Neural progenitor cell (in vitro differentiated cells): ENCODE measurements around the gene LYPD6B. TPM values are rescaled to one million over a fixed set of nuclear protein-coding genes. Genes with fewer than 3 reads are reported as not detected.

Source experiments
- DNase-seq: peaks from one replicate; pipeline ENCODE4 v3.0.0-alpha.2; 2016; ENCODE audit warnings: low spot score
- H2AFZ ChIP-seq: fragments of 200-600 bp; sonication (generic); replicated peaks from 2 replicates; pipeline ENCODE4 v1.6.1; 2016; ENCODE audit warnings: antibody characterized with exemption
- H3F3A ChIP-seq: fragments of 200-600 bp; sonication (generic); 2 replicates; pipeline ENCODE4 v1.6.1; 2016; ENCODE audit warnings: antibody characterized with exemption, low read depth
- H3K27ac ChIP-seq: fragments of 200-600 bp; sonication (generic); 2 replicates; pipeline ENCODE4 v1.5.1; 2016; ENCODE audit warnings: mild to moderate bottlenecking
- H3K27me3 ChIP-seq: fragments of 200-600 bp; sonication (generic); 2 replicates; pipeline ENCODE4 v1.6.1; 2016; ENCODE audit warnings: mild to moderate bottlenecking, moderate library complexity
- H3K36me3 ChIP-seq: fragments of 200-600 bp; sonication (generic); 2 replicates; pipeline ENCODE4 v1.5.1; 2016
- H3K4me1 ChIP-seq: fragments of 200-600 bp; sonication (generic); 2 replicates; pipeline ENCODE4 v1.6.1; 2016; ENCODE audit warnings: mixed run types
- H3K4me2 ChIP-seq: fragments of 200-600 bp; sonication (generic); 2 replicates; pipeline ENCODE4 v1.6.1; 2016
- H3K4me3 ChIP-seq: fragments of 200-600 bp; sonication (generic); 2 replicates; pipeline ENCODE4 v1.5.1; 2016
- H3K79me2 ChIP-seq: fragments of 200-600 bp; sonication (generic); 2 replicates; pipeline ENCODE4 v1.6.1; 2016; ENCODE audit warnings: low read depth
- H3K9ac ChIP-seq: fragments of 200-600 bp; sonication (generic); 2 replicates; pipeline ENCODE4 v1.6.1; 2016
- H3K9me3 ChIP-seq: fragments of 200-600 bp; sonication (generic); 2 replicates; pipeline ENCODE4 v1.5.1; 2016; ENCODE audit warnings: low read depth
- H4K20me1 ChIP-seq: fragments of 200-600 bp; sonication (generic); 2 replicates; pipeline ENCODE4 v1.6.1; 2016; ENCODE audit warnings: low read depth
- H3K27ac Mint-ChIP-seq: 3 replicates; pipeline ENCODE4 v1.8.0; 2021; ENCODE audit warnings: mixed read lengths
- H3K27me3 Mint-ChIP-seq: 2 replicates; pipeline ENCODE4 v1.8.0; 2022; ENCODE audit warnings: low read depth, mild to moderate bottlenecking, inconsistent platforms, moderate library complexity, mixed read lengths; ENCODE audit not compliant: insufficient read depth
- H3K36me3 Mint-ChIP-seq: 3 replicates; pipeline ENCODE4 v1.8.0; 2021; ENCODE audit warnings: mixed read lengths
- H3K4me1 Mint-ChIP-seq: 3 replicates; pipeline ENCODE4 v1.8.0; 2021; ENCODE audit warnings: mixed read lengths
- H3K4me3 Mint-ChIP-seq: 3 replicates; pipeline ENCODE4 v1.8.0; 2021; ENCODE audit warnings: mild to moderate bottlenecking, moderate library complexity, mixed read lengths
- H3K9me3 Mint-ChIP-seq: 3 replicates; pipeline ENCODE4 v1.8.0; 2020; ENCODE audit warnings: mixed read lengths
- EZH2 ChIP-seq: fragments of 200-600 bp; sonication (generic); IDR thresholded peaks from 2 replicates; pipeline ENCODE4 v1.6.1; 2017; ENCODE audit warnings: antibody characterized with exemption, mild to moderate bottlenecking, moderate library complexity
- EZH2phosphoT487 ChIP-seq: fragments of 200-600 bp; sonication (generic); IDR thresholded peaks from 2 replicates; pipeline ENCODE4 v1.6.1; 2017; ENCODE audit warnings: antibody characterized with exemption
- total RNA-seq: library from RNA; depleted of rRNA; stranded (reverse); fragments of >200 nt; gene quantifications from 2 replicates; pipeline ENCODE4 v1.2.3, GENCODE V29; 2015; ENCODE audit warnings: low replicate concordance
- TF ChIP-seq, protein P1 (sequence below): fragments of 200-600 bp; sonication (generic); IDR thresholded peaks from 2 replicates; pipeline ENCODE4 v1.5.1; 2017; ENCODE audit warnings: antibody characterized with exemption, mild to moderate bottlenecking

The LYPD6B gene
- total RNA-seq, 1 donor from 2014 or later: not detected

DNA sequence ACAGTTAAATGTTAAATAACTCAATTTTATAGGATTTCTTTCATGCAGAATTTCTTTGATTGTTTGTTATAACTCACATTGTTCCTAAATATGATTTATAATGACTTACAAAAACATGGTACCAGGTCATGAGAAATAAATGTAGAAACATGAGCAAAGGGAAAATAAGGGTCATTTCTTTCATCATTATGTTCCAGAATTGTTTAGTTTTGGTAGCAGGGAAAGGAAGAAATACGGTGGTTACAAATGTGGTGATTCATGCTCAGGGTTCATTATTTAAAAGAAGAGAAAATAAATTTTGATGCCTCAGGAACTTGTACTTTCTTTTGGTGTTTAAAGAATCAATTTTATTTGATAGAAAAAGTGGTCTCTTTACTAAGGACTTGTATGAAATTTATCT is 4.4 kb downstream of the LYPD6B start:
- no peak overlapping the region for H3K27ac Mint-ChIP-seq
- H3K27ac ChIP-seq: no peak overlapping the region
- DNase-seq: no peak
- no peaks in the 10 kb centered on the region for H3F3A ChIP-seq
- peaks cover 29% of the 10 kb centered on the region for H3K27me3 ChIP-seq
- H3K36me3 ChIP-seq: no peaks in the 10 kb centered on the region
- H3K4me1 ChIP-seq: no peaks in the 10 kb centered on the region
- no peak overlapping the region for H3K9ac ChIP-seq
- H3K9me3 Mint-ChIP-seq: peaks cover 12% of the 10 kb centered on the region
- peaks cover 2% of the 10 kb centered on the region for H3K36me3 Mint-ChIP-seq
- no peak overlapping the region for H3K4me3 Mint-ChIP-seq
- TF ChIP-seq EZH2: no peak
- no peak for TF ChIP-seq EZH2phosphoT487
- TF ChIP-seq, protein P1, sequence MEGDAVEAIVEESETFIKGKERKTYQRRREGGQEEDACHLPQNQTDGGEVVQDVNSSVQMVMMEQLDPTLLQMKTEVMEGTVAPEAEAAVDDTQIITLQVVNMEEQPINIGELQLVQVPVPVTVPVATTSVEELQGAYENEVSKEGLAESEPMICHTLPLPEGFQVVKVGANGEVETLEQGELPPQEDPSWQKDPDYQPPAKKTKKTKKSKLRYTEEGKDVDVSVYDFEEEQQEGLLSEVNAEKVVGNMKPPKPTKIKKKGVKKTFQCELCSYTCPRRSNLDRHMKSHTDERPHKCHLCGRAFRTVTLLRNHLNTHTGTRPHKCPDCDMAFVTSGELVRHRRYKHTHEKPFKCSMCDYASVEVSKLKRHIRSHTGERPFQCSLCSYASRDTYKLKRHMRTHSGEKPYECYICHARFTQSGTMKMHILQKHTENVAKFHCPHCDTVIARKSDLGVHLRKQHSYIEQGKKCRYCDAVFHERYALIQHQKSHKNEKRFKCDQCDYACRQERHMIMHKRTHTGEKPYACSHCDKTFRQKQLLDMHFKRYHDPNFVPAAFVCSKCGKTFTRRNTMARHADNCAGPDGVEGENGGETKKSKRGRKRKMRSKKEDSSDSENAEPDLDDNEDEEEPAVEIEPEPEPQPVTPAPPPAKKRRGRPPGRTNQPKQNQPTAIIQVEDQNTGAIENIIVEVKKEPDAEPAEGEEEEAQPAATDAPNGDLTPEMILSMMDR: no peak
- no peak overlapping the region for H2AFZ ChIP-seq
- H3K4me3 ChIP-seq: no peak overlapping the region
- no peaks in the 10 kb centered on the region for H3K79me2 ChIP-seq
- peaks cover 12% of the 10 kb centered on the region for H3K27me3 Mint-ChIP-seq
- H4K20me1 ChIP-seq: no peaks in the 10 kb centered on the region
- H3K4me2 ChIP-seq: no peak overlapping the region
- H3K9me3 ChIP-seq: no peaks in the 10 kb centered on the region
- H3K4me1 Mint-ChIP-seq: peaks cover 2% of the 10 kb centered on the region

DNA sequence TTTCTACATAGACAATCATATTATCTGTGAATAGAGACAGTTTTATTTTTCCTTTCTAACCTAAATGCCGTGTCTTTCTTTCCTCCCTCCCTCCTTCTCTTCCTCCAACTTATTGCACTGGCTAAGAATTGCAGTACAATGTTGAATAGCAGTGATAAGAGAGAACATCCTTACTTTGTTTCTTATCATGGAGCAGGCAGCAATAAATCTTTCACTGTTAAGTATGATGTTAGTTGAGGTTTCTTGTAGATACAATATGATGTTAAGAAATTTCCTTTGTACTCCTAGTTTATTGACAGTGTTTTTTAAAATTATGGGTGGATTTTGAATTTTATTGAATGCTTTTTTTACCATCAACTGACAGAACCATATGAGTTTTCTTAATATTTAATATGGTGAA is 6.0 kb downstream of the LYPD6B start:
- Histone ChIP-seq H3K79me2 (no peaks in the 10 kb centered on the region), H3K4me3 (no peak overlapping the region), H3K27ac (no peak overlapping the region), H3K4me1 (no peaks in the 10 kb centered on the region), H3K9ac (no peak overlapping the region), H3F3A (no peaks in the 10 kb centered on the region), H3K9me3 (no peaks in the 10 kb centered on the region), H3K27me3 (peaks cover 13% of the 10 kb centered on the region), H2AFZ (no peak overlapping the region), H3K36me3 (no peaks in the 10 kb centered on the region), H3K4me2 (no peak overlapping the region), H4K20me1 (no peaks in the 10 kb centered on the region)
- peaks cover 5% of the 10 kb centered on the region for H3K27me3 Mint-ChIP-seq
- no peak overlapping the region for H3K4me3 Mint-ChIP-seq
- no peak for TF ChIP-seq EZH2phosphoT487
- TF ChIP-seq, protein P1: no peak
- no peak for TF ChIP-seq EZH2
- H3K4me1 Mint-ChIP-seq: no peaks in the 10 kb centered on the region
- no peak overlapping the region for H3K27ac Mint-ChIP-seq
- no peak for DNase-seq
- peaks cover 2% of the 10 kb centered on the region for H3K36me3 Mint-ChIP-seq
- peaks cover 12% of the 10 kb centered on the region for H3K9me3 Mint-ChIP-seq

DNA sequence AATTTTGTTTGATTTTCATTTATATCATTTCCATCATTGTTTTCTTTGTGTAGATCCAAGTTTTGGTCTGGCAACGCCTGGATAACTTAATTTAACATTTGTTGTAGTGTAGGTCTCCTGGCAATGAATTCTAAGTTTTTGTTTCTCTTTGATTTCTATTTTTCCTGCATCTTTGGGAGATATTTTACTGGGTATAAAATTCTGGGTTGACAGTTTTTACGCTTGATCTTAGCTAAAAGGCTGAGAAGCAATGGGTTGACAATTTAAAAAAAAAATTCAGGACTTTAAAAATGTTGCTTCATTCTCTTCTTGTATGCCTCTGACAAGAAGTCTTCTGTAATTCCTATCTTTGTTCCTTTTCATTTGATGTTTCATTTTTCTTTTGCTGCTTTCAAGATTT is 8.6 kb downstream of the LYPD6B start:
- Histone ChIP-seq H3K4me1 (no peaks in the 10 kb centered on the region), H4K20me1 (no peaks in the 10 kb centered on the region), H3K4me3 (no peak overlapping the region), H3K27me3 (peaks cover 3% of the 10 kb centered on the region), H3K4me2 (no peak overlapping the region), H3K27ac (no peak overlapping the region), H3K9ac (no peak overlapping the region), H3K9me3 (no peaks in the 10 kb centered on the region), H3K36me3 (no peaks in the 10 kb centered on the region), H3F3A (no peaks in the 10 kb centered on the region), H2AFZ (no peak overlapping the region), H3K79me2 (no peaks in the 10 kb centered on the region)
- Mint-ChIP-seq H3K27me3 (no peaks in the 10 kb centered on the region), H3K27ac (no peak overlapping the region), H3K4me3 (no peak overlapping the region), H3K36me3 (peaks cover 2% of the 10 kb centered on the region), H3K4me1 (no peaks in the 10 kb centered on the region), H3K9me3 (peaks cover 12% of the 10 kb centered on the region)
- no peak for TF ChIP-seq EZH2
- no peak for TF ChIP-seq EZH2phosphoT487
- TF ChIP-seq, protein P1: no peak
- DNase-seq: no peak
